Astrocyte of the hippocampus (primary cell): ENCODE results near the gene OLIG2.

Source experiments
- DNase-seq: peaks from one replicate; pipeline ENCODE4 v3.0.0; 2011; ENCODE audit warnings: low read depth, low spot score

OLIG2 gene

DNA sequence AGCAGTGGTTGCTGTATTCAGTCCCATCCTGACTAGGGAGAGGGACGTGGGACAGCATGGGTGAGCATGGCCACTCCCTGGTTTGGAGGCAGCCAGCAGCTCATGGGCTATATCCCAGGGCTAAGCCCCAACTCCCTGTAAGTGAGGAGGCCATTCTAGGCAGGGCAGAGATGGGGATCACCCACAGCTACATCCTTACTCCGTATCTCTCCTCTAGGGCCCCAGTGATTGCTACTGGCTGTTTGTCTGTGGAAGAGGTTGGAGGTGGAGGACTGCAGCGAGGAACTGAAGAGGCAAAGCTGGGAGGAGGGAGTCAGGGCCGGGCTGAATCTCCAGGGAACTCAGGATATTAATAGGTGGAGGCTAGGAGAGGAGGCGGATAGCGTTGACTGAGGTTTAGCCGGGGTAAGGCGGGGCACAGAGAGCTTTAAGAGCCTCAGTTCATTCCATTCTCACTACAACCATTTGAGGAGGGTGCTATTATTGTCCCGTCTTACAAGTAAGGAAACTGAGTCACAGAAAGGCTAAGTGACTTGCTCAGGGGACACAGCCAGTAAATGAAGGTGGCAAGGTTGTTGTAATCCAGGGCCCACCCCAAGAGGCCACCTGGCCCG lies 6.8 kb downstream of the OLIG2 start:
- DNase-seq = no peak

DNA sequence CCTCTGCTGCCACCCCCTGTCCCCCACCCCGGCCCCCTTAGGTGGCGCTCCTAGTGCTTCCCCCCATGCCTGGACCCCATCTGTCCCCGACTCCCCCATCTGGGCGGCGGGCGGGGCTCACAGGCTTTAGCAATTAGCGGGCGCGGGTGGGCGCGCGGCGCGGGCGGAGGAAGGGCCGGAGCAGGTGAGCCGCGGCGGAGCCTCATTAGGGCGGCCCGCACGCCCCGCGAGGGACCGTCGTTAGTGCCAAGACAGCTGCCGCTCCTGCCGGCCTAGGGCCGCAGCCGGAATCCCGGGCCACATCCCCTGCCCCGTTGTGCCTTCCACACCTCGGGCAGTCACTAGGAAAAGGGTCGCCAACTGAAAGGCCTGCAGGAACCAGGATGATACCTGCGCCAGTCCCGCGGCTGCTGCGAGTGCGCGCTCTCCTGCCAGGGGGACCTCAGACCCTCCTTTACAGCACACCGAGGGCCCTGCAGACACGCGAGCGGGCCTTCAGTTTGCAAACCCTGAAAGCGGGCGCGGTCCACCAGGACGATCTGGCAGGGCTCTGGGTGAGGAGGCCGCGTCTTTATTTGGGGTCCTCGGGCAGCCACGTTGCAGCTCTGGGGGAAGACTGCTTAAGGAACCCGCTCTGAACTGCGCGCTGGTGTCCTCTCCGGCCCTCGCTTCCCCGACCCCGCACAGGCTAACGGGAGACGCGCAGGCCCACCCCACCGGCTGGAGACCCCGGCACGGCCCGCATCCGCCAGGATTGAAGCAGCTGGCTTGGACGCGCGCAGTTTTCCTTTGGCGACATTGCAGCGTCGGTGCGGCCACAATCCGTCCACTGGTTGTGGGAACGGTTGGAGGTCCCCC lies 7.6 kb downstream of the OLIG2 start:
- no peak for DNase-seq

DNA sequence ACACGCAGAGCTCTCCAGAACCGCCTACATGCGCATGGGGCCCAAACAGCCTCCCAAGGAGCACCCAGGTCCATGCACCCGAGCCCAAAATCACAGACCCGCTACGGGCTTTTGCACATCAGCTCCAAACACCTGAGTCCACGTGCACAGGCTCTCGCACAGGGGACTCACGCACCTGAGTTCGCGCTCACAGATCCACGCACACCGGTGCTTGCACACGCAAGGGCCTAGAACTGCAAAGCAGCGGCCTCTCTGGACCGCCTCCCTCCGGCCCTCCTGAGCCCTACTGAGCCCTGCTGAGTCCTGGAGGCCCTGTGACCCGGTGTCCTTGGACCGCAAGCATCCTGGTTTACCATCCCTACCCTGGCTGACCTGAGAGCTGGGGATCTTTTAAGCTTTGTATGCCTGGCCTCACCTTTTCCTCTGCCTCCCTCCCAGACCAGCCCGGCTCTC lies 8.3 kb downstream of the OLIG2 start:
- DNase-seq = no peak

DNA sequence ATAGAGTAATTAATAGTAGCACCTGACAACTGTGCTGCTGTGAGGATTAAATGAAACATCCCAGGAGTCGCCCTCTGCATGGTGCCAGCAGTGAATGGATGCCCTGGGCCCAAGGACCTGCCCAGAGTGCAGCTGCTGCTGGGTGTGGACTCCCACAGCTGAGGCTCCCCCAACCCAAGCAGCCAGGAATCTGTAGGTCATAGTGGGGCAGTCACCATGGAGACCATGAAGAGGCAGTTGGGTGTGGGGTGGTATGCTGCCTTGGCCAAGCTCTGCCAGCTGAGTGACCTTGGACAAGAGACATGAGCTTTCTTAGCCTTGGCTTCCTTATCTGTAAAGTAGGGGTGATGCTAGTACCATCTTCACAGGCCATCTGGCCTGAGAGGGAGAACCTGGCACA lies 9.4 kb downstream of the OLIG2 start:
- no peak for DNase-seq

DNA sequence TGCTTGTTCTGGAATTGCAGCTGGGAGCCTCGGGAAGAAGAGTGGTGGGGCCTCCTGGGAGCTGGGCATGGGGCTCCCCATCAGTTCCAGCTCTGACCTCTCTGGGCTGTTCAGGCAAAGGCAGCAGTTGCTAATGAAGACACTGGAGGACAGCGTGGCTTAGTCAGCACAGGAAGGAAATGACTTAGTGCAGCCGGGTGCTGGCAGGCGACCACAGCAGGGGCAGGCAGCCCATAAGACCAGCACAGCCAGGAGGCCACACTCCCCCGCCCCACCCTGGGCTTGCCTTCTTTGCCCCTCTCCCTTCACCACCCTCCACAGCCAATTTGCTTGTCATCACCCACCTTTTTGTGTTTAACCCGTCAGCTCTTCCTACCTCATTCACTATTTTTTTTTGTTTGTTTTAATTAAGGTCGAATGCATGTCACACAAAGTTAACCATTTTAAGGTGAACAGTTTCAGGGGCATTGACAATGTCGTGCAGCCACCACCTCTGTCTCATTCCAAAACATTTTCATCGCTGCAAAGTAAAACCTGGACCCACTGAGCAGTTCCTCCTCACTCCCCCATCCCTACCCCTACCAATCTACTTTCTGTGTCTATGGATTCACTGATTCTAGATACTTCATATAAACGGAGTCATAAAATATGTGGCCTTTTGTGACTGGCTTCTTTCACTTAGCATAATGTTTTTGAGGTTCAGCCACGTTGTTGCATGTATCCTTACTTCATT lies 10.9 kb downstream of the OLIG2 start:
- peak; percentile 41 for DNase-seq

DNA sequence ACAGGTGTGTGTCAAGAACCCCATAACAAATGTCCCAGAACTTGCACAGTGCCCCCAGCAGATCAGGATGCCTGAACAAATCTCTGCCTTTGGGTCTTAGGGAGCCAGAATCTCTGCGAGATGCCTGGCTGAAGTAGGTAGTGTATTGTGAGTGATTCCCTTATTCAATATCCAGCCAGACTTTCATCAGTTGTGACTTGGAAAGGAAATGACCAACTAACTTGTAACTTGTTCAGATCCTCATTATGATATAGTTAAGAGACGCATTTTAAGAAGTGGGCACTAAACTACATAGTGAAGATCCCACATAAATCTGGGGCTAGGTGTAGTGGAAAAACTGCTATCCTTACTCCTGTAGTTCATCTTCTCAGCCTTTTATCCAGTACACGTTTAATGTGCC lies 11.8 kb downstream of the OLIG2 start:
- DNase-seq = no peak

DNA sequence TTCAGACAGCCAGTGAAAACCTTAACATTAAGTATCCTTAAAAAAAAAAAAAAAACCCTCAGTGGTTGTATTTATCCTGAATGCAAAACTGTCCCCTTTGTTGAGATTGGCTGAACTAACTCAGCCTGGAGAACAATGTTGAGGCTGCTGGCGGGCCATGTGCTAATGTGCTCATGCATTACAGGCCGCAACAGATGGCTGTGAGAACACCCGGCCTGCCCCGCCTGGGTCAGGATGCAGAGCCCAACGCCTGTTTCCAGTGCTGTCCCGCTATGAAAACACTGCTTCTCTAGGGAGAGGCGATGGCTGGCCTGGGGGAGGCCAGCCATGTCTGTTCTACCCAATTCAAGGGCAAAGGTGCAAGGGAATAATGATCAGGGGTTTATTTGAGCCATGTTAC lies 13.8 kb downstream of the OLIG2 start:
- peak; percentile 27 for DNase-seq

DNA sequence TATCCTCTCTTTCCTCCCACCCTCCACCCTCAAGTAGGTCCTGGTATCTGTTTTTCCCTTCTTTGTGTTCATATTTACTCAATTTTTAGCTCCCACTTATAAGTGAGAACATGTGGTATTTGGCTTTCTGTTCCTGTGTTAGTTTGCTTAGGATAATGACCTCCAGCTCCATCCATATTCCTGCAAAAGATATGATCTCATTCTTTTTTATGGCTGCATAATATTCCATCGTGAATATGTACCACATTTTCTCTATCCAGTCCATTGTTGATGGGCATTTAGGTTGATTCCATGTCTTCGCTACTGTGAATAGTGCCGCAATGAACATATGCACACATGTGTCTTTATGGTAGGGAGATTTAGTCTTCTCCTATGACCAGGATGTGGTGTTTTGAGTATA lies 14.5 kb downstream of the OLIG2 start:
- DNase-seq = no peak

DNA sequence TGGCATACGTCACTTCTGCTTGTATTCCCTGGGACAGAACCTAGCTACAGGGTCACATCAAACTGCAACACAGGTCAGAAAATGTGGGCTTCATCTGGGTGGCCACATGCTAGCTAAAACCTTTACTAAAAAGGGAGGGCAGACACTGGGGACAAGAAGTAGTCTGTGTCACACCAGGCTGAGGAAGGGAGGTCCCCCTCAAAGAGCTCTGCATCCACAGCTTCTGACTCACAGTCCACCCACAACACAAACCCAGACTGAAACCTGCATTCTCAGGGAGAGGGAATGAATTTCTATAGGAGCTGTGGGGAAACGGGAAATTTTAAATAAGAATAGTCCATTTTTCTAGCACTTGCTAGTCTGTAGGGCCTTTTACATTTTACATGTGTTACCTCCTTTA lies 16.2 kb downstream of the OLIG2 start:
- DNase-seq = peak; percentile 19

DNA sequence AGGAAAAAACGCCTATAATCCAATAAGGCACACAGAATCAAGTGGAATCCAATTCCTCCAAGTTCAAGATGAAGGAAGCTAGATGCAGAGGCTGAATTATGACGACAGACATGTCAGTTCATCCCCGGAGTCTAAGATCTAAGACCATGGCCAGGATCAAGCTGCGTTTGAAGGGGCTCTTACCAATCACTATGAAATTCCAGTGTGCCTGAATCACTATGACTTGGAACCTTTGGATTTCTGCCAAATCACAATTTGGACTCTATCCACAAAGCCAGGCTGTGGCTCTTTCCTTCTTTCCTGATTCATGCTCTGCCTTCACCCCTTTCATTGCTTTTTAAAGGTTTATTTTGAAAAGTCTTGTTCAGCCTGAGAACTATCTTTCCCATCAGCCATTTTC lies 17.1 kb downstream of the OLIG2 start:
- DNase-seq = peak; percentile 92

DNA sequence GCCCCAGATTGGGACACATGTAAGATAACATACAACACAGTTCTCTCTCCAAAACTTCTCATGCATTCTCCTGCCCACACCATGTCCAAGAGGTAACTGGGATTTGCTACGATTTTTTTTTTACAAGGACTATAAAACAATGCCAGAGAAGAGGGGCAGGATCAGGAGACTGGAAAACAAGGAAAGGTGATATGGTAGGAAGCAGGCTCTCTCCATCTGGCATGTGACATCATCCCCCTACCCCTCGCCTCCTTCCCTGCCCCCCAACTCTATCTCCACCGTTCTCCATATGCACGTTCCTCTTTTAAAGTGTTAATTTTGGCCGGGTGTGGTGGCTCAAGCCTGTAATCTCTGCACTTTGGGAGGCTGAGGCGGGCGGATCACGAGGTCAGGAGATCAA lies 20.7 kb downstream of the OLIG2 start:
- no peak for DNase-seq

DNA sequence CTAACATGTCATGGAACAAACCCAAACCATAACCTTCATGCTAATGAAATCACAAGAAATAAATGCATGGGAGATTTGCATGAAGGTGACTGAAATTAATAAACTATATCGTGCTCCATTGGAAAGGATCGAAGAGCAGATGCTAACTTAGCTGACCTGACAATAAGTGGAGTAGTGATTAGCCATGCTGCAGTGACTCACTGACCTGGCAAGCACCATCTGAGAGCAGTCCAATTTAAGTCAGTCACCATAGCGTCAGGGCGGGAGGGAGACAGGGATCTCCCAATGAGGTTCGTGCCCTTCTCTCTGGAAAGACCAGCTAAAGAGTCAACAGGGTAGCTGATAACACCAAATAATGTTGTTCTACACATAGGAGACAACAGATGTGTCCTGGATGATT lies 21.5 kb downstream of the OLIG2 start:
- DNase-seq = peak; percentile 70

DNA sequence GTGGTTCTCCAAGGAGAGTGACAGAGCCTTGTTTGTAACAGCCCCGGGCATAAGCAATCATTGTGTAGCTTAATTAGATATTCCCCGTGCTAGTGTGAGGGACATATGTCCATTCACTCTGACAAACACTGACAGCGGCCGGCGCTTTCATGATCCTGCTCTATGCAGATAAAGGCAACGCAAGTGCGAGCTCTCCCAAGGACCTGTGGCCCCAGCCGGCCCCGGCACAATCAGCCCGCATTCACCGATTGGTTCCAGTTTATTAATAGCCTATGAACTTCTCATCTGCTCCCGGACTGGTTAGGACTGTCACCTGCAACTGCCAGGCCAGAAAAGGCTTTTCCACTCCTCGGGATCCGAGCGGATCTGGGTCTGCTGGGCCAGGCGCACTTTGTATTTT lies 26.2 kb downstream of the OLIG2 start:
- DNase-seq = no peak

DNA sequence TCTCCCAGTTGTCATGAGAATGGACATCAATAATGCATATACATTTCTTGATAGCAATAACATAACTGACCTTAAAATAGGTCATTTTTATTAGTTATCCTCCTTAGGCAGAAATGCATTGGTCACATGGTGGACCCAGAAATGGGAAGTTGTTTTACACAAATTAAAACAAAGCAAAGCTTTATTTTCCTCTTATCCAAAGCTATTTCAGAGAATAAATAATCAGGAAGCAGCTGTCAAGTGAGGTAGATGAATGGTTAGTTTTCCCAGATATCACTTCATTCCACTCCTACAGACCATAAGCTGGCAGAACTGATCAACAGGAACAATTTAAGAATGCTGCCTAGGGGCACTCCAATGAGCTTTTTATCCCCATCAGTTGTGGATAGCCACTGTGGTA lies 28.2 kb downstream of the OLIG2 start:
- no peak for DNase-seq

DNA sequence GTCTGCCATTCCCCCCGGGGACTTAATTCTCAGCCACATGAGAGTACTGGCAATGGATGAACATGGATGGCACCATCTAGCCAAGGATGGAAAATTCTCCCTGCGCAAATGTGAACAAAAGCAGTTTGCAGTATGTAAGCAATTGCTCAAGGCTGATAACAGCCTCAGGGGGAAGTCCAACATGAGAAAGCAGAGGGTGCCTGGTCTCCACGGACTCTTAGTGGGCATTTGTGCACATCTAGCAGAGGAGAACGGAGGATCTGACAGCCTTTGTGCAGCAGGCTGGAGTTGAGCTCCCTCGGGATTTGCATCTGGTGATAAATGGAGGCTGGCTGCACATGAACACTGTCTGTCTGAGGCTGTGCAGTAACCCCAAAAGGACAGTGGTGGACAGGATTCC lies 30.3 kb downstream of the OLIG2 start:
- no peak for DNase-seq

DNA sequence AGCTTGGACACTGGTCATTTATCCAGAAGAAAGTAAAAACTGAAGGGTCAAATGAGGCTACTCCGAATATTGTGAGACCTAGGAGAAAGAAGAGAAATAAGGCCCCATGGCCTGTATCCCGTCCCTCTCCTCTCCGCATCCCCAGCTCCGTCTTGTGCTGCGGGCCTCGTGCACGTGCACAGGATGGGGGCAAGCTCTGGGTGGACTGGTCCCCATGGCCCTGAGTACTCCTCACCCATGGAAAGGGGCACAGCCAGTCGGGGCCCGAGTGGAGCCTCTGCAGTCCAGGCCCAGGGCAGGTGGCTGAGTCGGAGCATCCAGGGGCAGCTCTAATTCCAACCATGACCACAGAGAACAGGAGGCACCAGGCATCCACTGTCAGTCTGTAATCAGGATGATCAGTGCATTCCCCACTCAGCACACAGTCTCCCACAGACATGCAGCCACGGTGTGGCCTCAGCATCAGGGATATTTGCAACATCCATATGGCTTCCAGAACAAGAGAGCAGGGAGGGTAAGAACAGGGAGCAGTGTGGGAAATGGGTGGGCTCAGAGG lies 31.7 kb downstream of the OLIG2 start:
- no peak for DNase-seq

DNA sequence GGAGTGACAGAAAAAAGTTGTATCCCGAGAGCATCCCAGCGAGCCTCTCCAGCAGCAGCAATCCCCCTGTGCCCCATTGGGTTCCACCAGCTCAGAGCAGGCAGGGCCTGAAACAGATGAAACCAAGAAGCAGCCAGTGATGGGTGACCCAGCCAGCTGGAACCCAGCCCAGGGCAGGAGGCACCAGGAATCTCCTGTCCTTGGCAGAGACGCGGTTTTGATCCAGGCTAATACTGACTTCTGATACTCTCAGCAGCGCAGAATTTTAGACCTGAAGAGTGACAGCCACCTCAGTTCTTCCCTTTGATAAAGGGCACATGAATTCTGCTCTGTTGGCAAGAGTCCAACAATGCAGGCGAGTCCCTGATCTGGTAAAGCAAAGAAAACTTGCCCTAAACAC lies 32.8 kb downstream of the OLIG2 start:
- no peak for DNase-seq

DNA sequence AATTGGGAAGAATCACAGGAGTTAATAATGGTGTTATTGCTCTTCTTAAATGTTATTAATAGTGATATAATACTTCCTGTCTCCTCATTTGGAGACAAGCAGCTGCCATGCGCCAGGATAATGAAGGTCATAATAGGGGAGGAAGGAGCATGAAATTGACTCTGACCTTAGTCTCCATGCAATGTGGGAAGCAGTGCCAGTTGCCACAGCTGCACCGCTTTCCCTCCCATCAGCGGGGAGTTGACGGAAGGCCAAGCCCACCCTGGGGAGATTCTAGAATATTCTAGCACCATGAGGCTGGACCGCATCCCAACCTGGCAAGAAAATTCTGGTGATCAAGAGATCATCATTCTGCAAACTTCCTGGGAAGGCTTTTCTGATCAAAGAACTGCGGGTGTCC lies 33.2 kb downstream of the OLIG2 start:
- no peak for DNase-seq

DNA sequence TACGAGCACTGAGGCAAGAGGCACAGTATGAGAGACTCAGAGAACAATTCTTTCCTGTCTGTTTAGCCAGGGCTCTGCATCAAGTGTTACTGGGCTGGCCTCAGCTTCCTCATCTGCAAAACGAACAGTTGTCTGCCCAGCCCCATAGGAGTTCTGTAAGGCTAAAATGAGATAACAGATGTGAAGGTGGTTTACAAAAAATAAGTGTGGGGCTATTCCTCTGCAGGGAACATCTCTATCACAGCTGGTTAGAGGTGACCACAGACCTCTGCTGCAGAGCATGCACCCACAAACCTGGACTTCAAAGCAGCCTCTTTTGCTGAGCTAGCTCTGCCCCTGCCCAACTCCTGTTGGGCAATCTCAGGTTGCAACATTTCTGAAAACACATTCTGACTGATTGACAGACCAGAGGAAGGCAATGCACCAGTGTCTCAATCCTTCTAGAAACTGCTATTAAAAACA lies 33.7 kb downstream of the OLIG2 start:
- no peak for DNase-seq

DNA sequence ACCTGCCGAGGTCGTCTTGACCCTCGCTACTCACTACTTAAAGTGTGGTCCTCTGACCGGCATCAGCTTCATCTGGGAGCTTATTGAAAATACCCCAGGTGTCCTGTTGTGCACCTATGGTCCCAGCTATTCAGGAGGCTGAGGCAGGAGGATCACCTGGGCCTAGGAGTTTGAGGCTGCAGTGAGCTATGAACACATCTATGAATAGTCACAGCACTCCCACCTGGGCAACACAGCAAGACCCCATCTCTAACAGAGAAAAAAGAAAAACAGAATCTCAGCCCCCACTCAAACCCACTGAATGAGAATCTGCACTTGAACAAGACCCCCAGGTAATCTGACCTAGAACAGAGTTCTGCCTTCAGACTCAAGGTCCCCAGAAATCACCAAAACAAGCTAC lies 35.5 kb downstream of the OLIG2 start:
- no peak for DNase-seq

DNA sequence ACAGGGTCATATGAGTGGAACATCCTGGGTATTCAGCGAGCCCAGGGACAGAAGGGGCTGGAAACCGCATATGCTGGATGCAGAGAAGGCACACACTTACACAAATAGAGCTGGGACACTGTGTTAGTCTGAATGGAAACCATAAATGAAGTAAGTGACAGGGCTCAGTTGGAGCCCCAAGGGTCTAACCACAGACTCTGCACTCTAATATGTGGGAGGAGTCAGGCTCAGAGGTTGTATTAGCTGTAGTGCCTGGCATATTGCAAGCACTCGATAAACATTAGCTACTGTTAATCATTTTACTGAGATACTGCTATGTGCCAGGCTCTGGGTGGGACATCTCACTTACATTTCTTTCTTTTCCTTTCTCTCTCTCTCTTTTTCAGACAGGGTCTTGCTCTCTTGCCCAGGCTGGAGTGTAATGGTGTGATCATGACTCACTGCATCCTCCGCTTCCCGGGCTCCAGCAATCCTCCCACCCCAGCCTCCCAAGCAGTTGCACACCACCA lies 37.7 kb downstream of the OLIG2 start:
- DNase-seq = no peak
